Measurements from ENCODE around the gene TMEM176A.

The TMEM176A gene

GRCh38 chr7:150818971-150819370, 18.4 kb downstream of the TMEM176A start:
- no peak for DNase-seq (ENCODE audit: low read depth, low spot score)

- no peak for DNase-seq (ENCODE audit: low read depth, low spot score)
Observed at GRCh38 chr7:150820148-150820547, 19.6 kb downstream of the TMEM176A start.

DNA sequence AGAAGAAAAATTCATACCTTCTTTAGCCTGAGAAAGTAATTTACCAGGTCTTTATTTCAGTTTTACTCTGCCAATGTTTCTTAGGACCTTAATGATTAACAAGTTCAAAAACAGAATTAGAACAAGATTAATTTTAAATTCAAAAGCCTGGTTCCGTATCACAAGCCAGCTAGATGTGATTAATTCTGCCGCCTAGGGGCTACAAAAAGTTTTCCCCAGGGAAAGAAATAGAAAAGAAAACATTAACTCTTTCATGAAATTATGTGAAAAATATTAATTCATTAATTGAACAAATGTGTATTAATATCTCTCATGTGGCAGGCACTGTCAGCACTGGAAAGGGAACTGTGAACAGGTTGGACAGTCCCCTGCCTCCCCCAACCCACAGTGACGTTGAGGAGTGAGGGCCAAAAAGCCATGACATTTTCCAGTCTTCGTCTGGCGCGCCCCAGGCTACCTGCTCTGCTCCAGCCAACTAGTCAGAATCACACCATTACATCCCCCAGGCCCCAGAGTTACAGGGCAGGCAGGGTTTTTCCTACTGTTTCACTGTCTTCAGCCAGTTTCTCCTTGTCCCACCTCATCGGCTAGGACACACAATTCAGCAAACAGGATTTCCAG, 20.1 kb downstream of the TMEM176A start:
- DNase-seq (ENCODE audit: low read depth, low spot score), result no peak

GRCh38 chr7:150823043-150823442, 22.5 kb downstream of the TMEM176A start:
- DNase-seq (ENCODE audit: low read depth, low spot score), result no peak

DNA sequence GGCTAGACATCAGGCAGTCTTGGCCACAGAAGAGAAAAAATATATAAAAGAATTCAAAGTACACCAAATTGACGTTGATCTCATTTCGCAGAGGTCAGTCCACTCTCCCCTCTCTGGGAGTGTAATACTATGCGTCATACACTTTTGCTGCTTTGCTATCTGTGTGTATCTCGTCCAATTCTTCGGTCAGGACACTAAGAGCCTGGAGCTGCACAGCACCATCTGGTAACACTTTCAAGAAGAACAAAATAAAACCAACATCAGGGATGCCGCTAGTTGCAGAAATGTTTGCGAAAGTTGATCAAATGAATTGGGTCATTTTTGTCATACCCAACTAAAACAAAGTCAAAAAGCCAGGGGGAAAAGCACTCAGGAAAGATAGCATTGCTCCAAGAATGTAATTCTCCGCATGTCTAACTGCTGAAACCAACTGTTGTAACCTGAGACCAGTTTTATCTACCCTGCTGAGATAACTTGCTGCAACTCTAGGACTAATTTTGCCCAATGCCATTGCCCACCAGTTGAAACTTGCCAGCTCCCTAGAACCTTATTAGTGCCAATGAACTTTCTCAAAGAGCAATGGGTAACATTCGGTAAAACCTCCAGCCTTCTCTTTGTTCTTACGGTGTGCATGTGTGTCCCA, 23.0 kb downstream of the TMEM176A start:
- DNase-seq (ENCODE audit: low read depth, low spot score), result no peak

DNA sequence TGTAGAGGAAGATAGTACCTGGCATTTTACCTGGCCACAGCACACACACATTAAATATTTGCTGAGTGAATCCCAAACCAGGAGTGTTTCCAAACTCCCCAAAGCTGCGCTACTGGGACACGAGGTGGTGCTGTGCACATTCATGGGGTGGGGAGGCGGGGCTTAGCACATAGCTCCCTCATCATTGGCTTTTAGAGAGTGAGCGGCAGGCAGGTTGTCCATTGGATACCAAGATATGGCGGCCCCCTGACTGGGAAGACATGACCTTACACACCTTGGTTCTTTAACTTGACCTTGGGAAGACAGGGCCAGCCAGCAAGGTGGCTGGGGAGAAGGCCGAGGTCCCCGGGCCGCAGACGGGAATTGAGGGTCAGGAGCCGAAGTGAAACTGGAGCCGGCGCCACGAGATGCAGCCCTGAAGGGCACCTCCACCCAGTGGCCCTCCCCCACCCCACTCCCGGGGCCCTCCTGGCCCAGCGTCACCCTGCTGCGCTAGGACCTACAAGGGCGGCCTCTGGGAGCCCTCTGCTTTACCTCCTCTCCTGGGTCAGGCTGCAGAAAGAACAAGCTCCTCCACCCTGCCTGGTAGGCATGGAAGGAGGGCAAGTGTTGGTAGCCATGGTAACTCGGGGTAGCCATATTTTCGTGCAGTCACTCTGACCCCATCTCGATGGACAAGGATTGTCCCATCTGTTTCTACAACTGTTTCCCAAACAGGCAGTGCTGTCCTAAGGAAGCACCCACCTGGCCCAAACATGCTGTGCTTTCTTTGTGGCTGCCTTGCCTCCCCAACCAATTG, 24.0 kb downstream of the TMEM176A start:
- DNase-seq (ENCODE audit: low read depth, low spot score), result no peak

DNA sequence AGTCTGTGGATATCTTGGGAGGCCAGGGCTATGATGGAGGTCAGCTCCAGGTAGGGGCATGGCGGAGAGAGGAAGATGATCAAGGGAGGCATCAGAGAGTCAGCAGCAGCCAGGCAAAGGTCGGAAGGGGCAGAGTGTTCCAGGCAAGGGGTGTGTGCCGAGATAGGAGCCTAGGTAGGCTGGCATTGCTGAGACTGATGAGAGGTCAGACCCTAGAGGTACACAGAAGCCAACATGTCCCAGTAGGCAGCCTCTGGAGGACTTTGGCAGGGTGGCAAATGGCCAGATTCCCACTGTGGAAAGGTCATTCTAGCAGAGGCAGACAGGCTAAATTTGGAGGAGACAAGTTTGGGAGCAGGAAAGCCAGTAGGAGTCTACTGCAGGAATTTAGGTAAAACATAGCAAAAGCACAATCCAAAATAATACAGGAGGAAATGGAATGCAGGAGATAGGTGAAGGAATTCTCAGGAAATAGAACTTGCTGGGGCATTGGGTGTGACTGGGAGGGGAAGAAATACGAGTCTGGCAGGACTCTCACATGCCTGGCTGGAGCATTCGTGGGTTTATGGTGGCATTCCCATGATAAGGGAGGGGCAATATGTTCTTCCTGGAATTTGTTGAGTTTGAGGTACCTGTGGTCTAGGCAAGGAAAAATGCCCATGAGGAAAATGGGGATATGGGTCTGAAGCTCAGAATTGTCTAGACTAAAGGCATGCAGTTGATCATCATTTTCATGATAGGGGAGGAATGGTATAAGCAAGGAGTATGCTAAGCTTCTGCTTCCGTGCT, 25.7 kb downstream of the TMEM176A start:
- DNase-seq (ENCODE audit: low read depth, low spot score), result no peak

DNA sequence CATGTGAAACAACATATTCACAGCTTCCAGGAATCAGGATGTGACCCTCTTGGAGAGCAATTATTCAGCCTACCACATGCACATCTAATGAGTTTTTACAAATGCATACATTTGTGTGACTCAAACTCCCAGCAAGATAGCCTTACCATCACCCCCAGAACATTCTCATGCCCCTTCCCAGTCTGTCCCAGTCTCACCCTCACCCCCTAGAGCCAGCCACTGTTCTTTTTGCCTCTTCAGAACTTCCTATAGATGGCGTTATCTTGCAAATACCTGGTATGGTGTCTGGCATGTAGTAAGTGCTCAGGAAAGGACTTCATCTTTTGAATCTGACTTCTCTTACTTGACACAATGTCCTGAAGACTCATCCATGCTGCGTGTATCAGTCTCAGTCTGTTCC, 27.8 kb downstream of the TMEM176A start:
- no peak for DNase-seq (ENCODE audit: low read depth, low spot score)

GRCh38 chr7:150829426-150829825, 28.9 kb downstream of the TMEM176A start:
- no peak for DNase-seq (ENCODE audit: low read depth, low spot score)

DNA sequence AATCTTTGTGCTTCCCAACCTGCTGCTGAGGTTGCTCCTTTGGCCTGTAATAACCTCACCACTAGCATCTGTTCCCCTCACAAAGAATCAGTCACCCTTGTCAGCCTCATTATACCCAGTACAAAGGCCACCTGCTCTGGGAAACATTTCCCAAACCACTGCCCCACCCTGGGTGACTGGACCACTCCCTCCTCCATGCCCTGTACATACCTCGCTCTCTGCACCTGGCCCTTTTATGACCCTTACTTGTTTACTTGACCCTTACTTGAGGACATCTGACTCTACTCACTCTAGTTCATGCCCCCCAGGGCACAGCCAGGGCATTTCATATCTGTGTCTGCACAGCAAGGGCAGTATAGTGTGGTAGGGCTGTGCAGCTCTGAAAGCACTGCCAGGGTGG, 30.4 kb downstream of the TMEM176A start:
- DNase-seq (ENCODE audit: low read depth, low spot score), result no peak

GRCh38 chr7:150831851-150832250, 31.3 kb downstream of the TMEM176A start:
- DNase-seq (ENCODE audit: low read depth, low spot score), result no peak

DNA sequence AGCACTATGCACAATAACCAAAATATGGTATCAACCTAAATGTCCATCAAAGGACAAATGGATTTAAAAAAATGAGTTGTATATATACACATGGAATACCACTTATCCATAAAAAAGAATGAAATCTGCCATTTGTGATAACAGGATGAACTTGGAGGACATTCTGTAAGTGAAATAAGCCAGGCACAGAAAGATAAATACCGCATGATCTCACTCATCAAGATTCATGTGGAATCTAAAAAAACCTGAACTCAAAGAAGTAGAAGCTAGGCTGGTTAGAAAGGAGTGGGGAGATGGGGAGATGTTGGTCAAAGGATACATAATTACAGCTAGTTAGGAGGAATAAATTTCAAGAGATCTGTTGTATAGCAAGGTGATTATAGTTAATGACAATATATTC, 34.5 kb downstream of the TMEM176A start:
- DNase-seq (ENCODE audit: low read depth, low spot score), result no peak

DNA sequence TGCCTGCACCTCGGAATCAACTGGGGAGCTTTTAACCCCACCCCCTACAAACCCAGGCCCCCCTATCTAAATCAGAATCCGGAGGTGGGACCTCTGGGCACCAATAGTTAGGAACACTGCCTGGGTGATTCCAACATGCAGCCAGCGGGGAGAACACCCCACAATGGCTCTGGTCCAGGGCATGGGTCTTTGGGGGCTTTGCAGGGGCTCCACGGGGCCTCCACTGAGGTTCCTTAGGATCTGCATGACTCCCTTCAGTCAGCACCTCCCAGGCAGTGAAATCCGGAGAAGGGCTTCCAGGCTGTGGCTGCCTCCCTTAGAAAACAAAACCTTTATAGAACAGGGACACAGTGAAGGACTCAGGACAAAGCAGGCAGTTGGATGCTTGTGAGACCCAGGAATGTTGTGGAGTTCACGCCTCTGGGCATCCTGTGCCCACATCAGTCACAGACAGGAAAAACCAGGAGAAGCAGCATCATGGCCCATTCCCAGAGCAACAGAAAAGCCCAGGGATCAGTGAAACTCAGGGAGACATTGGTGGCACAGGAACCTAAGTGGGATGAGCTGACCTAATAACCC, 35.2 kb downstream of the TMEM176A start:
- no peak for DNase-seq (ENCODE audit: low read depth, low spot score)

- DNase-seq (ENCODE audit: low read depth, low spot score), result no peak
Observed at GRCh38 chr7:150838965-150839650, 38.5 kb downstream of the TMEM176A start.

DNA sequence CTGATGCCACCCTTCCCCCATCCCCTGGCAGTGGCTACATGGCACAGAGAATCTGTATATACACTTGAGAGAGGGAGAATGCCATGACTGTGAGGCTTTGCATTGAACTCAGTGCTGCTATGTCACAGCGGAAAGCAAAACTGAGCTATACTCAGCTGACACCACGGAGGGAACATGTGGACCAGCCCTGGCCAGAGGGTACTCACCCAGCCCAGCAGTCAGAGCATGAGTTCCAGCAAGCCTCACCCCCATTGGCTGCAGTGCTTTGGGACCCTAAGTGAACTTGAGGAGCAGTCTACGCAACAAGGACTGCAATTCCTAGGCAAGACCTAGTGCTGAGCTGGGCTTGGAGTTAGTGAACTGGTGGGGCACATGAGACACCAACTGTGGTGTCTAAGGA, 41.4 kb downstream of the TMEM176A start:
- no peak for DNase-seq (ENCODE audit: low read depth, low spot score)

DNA sequence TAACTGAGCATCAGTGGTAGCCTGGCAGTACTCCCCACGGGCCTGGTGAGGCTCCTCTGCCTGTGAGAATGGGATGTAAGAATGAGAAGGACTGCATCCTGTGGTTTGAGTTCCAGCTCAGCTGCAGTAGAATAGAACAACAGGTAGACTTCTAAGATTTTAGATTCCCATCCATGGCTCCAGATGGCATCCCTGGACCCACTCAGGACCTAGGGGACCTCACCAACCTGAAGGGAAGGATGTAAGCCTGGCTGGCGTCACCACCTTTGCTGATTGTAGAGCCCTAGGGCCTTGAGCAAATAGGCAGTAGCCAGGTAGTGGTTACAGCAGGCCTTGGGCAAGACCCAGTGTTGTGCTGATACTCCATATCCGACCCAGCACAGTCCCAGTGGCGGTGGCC, 42.1 kb downstream of the TMEM176A start:
- no peak for DNase-seq (ENCODE audit: low read depth, low spot score)

DNA sequence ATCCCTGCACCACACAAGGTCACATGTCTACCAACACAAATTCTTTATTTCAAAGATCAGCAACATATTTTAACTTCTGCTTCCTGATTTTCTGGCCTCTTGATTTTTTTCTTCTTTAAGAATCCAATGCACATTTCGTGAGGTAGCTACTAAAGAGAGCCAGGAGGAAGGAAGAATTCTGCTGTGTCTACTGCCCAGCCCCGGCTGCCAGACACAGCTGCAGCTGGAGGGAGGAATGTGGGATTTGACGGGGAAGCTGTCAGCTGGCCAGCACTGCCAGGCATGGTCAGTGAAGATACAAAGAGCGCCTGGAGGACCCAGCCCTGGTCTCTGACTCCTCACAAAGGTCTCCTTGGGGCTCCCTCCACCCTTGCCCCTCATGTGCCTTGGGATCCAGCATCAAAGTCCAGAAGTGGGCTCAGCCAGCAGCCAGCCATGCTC, 44.9 kb downstream of the TMEM176A start:
- no peak for DNase-seq (ENCODE audit: low read depth, low spot score)

DNA sequence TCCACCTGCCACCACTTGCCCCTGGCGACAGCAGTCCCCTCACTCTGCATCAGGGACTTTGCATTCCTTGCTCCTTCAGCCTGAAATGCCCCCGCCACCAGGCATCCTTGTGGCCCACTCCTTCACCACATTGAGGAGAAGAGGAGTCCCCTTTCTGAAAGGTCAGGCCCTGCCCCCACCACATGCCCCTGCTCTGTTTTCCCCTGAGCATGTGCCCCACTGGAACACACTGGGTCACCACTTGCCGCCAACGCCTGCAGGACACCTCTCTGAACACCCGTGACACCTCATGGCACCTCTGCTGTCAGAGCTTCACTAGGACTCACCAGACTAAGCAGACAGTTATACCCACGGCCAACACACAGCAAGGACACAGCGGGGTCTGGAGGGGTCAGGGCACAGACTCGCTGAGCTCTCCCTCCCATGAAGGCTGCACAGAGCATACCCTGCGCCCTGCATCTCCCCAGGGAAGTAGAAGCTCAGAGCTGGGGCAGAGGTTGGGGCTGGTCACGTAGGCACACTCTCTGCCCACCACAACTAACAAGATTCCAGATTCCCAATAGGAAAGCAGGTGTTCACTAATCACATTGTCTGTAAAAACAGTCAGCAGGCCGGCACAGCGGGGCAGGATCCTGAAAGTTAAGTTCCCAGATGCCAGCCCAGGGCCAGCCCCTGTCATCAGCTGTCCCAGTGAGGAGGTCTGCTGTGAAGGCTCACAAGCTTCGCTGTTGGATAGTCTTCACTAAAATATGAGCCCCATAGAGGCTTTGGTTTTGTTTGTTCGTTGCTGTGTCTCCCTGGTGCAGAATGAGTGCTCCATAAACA, 45.9 kb downstream of the TMEM176A start:
- DNase-seq (ENCODE audit: low read depth, low spot score), result no peak

- DNase-seq (ENCODE audit: low read depth, low spot score), result no peak
Observed at GRCh38 chr7:150847536-150847935, 47.0 kb downstream of the TMEM176A start.

DNA sequence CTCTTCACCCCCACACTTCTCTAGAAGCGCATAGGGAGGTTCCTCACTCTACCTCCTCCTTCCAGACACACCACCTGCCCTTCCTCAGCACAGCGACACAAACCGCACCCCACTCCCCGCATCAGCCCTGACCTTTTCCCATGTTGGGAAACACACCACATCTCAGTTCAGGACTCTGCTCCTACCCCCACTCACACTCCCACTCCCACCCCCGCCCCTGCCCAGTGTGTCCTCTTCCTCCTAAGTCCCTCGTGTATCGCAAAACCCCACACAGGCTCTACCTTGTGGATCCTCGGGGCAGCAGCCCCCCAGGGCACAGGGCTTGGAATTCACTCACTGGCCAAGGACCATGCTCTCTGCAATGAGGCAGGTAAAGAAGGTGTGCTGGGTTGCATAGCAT, 47.5 kb downstream of the TMEM176A start:
- no peak for DNase-seq (ENCODE audit: low read depth, low spot score)

All from smooth muscle cell of the brain vasculature (primary cell).